Measurements from ENCODE around the gene TMEM187.

The TMEM187 gene

DNA sequence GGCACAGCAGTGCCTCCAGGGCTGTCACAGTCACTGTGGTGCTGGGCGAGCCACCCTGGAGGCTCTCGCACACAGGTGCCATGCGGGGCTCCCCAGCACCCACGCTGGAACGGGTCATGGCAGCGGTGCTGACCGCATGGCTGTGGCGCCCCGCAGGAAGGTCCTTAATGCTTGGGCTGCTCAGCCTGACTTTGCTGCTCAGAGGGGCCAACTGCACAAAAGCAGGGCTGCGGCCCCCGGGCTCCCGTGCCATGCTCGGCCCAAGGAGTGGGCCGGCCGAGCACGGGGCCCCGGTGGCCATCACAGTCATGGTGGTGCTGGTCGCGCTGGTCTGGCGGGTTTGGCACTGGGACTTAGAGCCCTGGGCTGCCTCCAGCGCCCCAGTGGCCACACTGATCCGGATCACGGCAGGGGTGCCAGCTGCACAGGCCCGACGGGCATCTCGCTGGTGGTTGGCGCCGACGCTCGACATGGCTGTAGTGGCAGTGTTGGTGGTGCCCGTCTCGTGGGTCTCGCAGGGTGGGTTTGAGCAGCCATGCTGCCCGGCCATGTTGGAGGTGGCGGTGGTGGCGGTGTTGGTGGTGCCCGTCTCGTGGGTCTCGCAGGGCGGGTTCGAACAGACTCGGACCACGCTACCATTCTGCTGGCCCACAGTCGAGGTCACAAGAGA lies 17.9 kb upstream of the TMEM187 start:
- Histone ChIP-seq H3K4me1 (ENCODE audit: control insufficient read depth in 1 of 2, insufficient read depth in 2 of 2, low read length in 2 of 2) (no peaks in the 10 kb centered on the region), H3K27ac (ENCODE audit: low read depth, low read length) (no peak overlapping the region), H3K4me3 (ENCODE audit: low read depth in 1 of 2, low read length in 2 of 2) (no peak overlapping the region), H3K27me3 (ENCODE audit: control insufficient read depth in 1 of 2, insufficient read depth in 2 of 2, low read length in 2 of 2) (no peaks in the 10 kb centered on the region), H3K9me3 (ENCODE audit: control insufficient read depth in 1 of 2, low read length in 2 of 2) (no peaks in the 10 kb centered on the region), H3K9ac (ENCODE audit: low read depth in 1 of 2, low read length in 2 of 2) (no peak overlapping the region), H3K36me3 (ENCODE audit: control insufficient read depth in 1 of 2, insufficient read depth in 2 of 2, low read length in 2 of 2) (peaks cover 20 to 90% of the 10 kb centered on the region in 2 donors)

DNA sequence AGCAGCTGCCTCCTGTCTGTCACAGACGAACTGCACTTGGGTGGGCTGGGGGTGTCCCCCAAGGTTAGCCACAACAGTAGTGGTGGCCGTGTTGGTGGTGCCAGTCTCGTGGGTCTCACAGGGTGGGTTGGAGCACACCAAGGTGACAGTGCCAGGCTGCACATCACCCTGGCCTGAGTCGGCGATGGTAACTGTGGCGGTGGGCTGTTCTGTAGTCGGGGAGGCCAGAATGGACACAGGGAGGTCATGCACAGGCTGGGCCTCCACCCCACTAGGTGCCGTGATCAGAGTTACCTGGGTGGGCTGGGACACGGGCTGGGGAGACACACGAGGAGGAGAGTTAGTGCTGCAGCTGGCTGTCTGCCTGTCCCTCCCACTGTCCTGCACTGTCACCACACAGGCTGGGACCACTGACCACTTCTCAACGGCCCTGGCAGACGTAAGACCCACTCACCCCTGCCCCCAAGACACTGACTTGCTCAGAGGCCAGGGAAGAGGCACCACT lies 17.3 kb upstream of the TMEM187 start:
- no peaks in the 10 kb centered on the region for H3K27me3 ChIP-seq (ENCODE audit: control insufficient read depth in 1 of 2, insufficient read depth in 2 of 2, low read length in 2 of 2)
- no peak overlapping the region for H3K27ac ChIP-seq (ENCODE audit: low read depth, low read length)
- H3K4me1 ChIP-seq (ENCODE audit: control insufficient read depth in 1 of 2, insufficient read depth in 2 of 2, low read length in 2 of 2) = no peaks in the 10 kb centered on the region
- no peaks in the 10 kb centered on the region for H3K9me3 ChIP-seq (ENCODE audit: control insufficient read depth in 1 of 2, low read length in 2 of 2)
- peaks cover 20 to 91% of the 10 kb centered on the region in 2 donors for H3K36me3 ChIP-seq (ENCODE audit: control insufficient read depth in 1 of 2, insufficient read depth in 2 of 2, low read length in 2 of 2)
- H3K9ac ChIP-seq (ENCODE audit: low read depth in 1 of 2, low read length in 2 of 2) = no peak overlapping the region
- no peak overlapping the region for H3K4me3 ChIP-seq (ENCODE audit: low read depth in 1 of 2, low read length in 2 of 2)

DNA sequence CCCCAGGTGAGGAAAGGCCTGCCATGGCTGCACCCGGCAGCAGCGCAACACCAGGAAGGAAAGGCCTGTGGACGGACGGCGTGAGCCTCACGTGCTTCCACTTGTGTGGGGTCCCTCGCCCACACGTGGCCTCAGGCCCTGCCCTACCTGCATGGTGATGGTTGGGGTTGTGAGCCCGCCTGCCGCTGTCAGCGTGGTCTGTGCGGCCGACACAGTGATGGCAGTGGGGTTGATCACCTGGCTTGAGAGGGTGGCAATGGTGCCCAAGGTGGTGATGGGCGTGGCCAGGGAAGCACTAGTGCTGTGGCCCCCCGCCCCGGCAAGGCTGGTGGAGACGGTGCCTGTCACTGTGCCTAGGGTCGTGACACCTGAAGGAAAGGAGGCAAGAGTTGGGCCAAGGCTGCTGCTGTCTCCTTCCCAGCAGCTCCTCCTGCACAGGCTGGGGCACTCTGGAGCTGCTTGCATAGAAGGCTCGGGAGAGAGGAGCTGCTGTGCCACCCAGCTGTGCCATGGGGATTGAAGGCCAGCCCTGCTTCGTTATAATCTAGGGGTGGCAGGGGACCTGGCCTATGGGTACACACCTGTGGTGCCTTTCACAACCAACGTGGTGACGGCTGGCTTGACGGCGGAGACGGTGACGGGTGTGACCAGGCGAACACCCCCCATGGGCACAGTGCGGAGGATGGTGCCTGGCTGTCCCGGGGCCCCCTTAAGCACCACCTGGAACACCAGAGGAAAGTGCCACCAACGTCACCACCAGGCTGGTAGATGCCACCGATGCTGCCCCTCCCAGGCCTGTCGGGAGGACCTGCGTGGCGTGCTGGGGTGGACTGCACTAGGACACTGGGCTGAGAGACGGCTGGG lies 16.3 kb upstream of the TMEM187 start:
- H3K27ac ChIP-seq (ENCODE audit: low read depth, low read length) = no peak overlapping the region
- no peaks in the 10 kb centered on the region for H3K9me3 ChIP-seq (ENCODE audit: control insufficient read depth in 1 of 2, low read length in 2 of 2)
- no peak overlapping the region for H3K9ac ChIP-seq (ENCODE audit: low read depth in 1 of 2, low read length in 2 of 2)
- no peak overlapping the region for H3K4me3 ChIP-seq (ENCODE audit: low read depth in 1 of 2, low read length in 2 of 2)
- H3K4me1 ChIP-seq (ENCODE audit: control insufficient read depth in 1 of 2, insufficient read depth in 2 of 2, low read length in 2 of 2) = no peaks in the 10 kb centered on the region
- peaks cover 17 to 91% of the 10 kb centered on the region in 2 donors for H3K36me3 ChIP-seq (ENCODE audit: control insufficient read depth in 1 of 2, insufficient read depth in 2 of 2, low read length in 2 of 2)
- no peaks in the 10 kb centered on the region for H3K27me3 ChIP-seq (ENCODE audit: control insufficient read depth in 1 of 2, insufficient read depth in 2 of 2, low read length in 2 of 2)

DNA sequence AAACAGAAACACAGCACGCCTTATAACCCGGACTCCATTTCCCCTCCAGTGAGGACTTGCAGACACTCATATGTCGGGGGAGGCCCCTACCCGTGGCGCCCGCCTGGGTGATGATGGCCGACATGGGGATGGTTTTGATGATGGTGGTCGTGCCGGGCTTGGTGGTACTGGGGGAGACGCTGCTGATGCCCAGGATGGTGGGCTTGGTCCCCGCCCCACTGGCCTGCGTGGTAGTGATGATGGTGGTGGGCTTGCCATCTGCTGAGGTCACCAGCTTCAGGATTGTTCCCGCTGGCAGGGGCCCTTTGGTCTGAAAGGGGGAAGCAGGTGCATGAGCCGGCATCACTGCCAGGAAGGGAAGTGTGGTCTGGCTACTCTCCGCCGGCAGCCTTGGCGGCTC lies 15.3 kb upstream of the TMEM187 start:
- H3K27ac ChIP-seq (ENCODE audit: low read depth, low read length) = no peak overlapping the region
- H3K9me3 ChIP-seq (ENCODE audit: control insufficient read depth in 1 of 2, low read length in 2 of 2) = no peaks in the 10 kb centered on the region
- H3K9ac ChIP-seq (ENCODE audit: low read depth in 1 of 2, low read length in 2 of 2) = no peak overlapping the region
- H3K4me1 ChIP-seq (ENCODE audit: control insufficient read depth in 1 of 2, insufficient read depth in 2 of 2, low read length in 2 of 2) = no peaks in the 10 kb centered on the region
- H3K27me3 ChIP-seq (ENCODE audit: control insufficient read depth in 1 of 2, insufficient read depth in 2 of 2, low read length in 2 of 2) = no peaks in the 10 kb centered on the region
- H3K36me3 ChIP-seq (ENCODE audit: control insufficient read depth in 1 of 2, insufficient read depth in 2 of 2, low read length in 2 of 2) = peaks cover 26 to 92% of the 10 kb centered on the region in 2 donors
- no peak overlapping the region for H3K4me3 ChIP-seq (ENCODE audit: low read depth in 1 of 2, low read length in 2 of 2)

DNA sequence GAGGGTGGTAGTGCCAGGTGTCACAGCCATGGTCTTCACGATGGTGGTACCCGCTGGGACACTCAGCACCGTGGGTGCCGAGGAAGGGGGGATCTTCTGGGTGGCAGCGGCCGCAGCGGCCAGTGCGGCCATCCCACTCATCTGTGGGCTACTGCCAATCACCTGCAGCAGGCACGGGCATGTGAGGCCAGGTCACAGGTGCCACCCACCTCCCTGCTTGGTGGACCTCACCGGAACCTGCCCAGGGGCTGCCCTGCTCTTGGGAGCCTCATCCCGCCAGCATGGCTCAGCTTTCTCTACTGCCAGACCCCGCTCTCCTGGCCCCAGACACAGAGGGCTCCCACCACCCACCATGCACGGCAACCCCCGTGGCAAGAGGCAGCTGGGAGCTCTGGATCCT lies 13.9 kb upstream of the TMEM187 start:
- Histone ChIP-seq H3K27me3 (ENCODE audit: control insufficient read depth in 1 of 2, insufficient read depth in 2 of 2, low read length in 2 of 2) (no peaks in the 10 kb centered on the region), H3K36me3 (ENCODE audit: control insufficient read depth in 1 of 2, insufficient read depth in 2 of 2, low read length in 2 of 2) (peaks cover 40 to 97% of the 10 kb centered on the region in 2 donors), H3K27ac (ENCODE audit: low read depth, low read length) (no peak overlapping the region)

DNA sequence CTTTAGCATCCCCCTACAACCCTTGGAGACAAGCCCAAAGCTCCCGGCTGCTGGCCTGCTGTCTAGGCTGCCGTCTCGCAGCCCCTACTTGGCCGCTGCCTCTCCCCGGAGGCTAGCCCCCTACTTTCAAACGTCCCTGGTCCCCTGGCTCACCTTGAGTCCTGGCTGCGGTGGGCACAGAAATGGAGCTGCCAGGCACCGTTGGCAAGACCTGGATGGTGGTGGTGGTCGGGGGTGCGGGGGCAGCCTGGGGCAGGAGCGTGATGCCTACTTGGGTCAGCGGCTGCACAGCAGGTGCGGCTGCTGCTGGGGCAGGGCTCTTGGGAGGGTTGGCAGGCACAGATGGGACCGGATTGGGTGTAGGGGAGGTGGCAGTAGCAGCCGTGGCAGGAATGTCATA lies 12.9 kb upstream of the TMEM187 start:
- Histone ChIP-seq H3K27ac (ENCODE audit: low read depth, low read length) (no peak overlapping the region), H3K36me3 (ENCODE audit: control insufficient read depth in 1 of 2, insufficient read depth in 2 of 2, low read length in 2 of 2) (peaks cover 40 to 89% of the 10 kb centered on the region in 2 donors), H3K27me3 (ENCODE audit: control insufficient read depth in 1 of 2, insufficient read depth in 2 of 2, low read length in 2 of 2) (no peaks in the 10 kb centered on the region), H3K9ac (ENCODE audit: low read depth in 1 of 2, low read length in 2 of 2) (no peak overlapping the region), H3K4me1 (ENCODE audit: control insufficient read depth in 1 of 2, insufficient read depth in 2 of 2, low read length in 2 of 2) (no peaks in the 10 kb centered on the region), H3K4me3 (ENCODE audit: low read depth in 1 of 2, low read length in 2 of 2) (no peak overlapping the region), H3K9me3 (ENCODE audit: control insufficient read depth in 1 of 2, low read length in 2 of 2) (no peaks in the 10 kb centered on the region)

More for the DNA sequence above, 13.9 kb upstream of the TMEM187 start:
- no peak overlapping the region for H3K4me3 ChIP-seq (ENCODE audit: low read depth in 1 of 2, low read length in 2 of 2)
- no peaks in the 10 kb centered on the region for H3K4me1 ChIP-seq (ENCODE audit: control insufficient read depth in 1 of 2, insufficient read depth in 2 of 2, low read length in 2 of 2)
- H3K9ac ChIP-seq (ENCODE audit: low read depth in 1 of 2, low read length in 2 of 2) = no peak overlapping the region
- H3K9me3 ChIP-seq (ENCODE audit: control insufficient read depth in 1 of 2, low read length in 2 of 2) = no peaks in the 10 kb centered on the region

DNA sequence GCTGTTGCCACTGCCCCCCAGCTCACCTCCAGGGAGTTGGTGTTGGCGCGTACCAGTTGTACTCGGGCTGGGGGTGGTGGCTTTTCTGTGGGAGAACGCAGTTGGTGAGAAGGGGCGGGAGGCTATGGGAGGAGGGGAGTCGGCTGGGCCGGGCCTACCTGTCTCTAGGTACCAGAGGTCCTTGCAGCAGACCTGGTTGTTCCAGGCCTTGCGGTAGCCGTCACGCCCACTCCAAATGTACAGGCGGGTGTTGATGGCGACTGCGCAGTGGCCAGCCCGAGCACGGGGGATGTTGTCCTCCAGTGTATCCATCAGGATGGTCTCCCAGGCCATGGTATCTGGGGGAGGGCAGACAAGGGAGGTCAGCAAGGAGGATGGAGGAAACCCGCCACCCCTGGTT lies 12.5 kb upstream of the TMEM187 start:
- H3K36me3 ChIP-seq (ENCODE audit: control insufficient read depth in 1 of 2, insufficient read depth in 2 of 2, low read length in 2 of 2) = peaks cover 40 to 85% of the 10 kb centered on the region in 2 donors
- no peaks in the 10 kb centered on the region for H3K9me3 ChIP-seq (ENCODE audit: control insufficient read depth in 1 of 2, low read length in 2 of 2)
- no peaks in the 10 kb centered on the region for H3K4me1 ChIP-seq (ENCODE audit: control insufficient read depth in 1 of 2, insufficient read depth in 2 of 2, low read length in 2 of 2)
- H3K27ac ChIP-seq (ENCODE audit: low read depth, low read length) = no peak overlapping the region
- H3K4me3 ChIP-seq (ENCODE audit: low read depth in 1 of 2, low read length in 2 of 2) = no peak overlapping the region
- no peaks in the 10 kb centered on the region for H3K27me3 ChIP-seq (ENCODE audit: control insufficient read depth in 1 of 2, insufficient read depth in 2 of 2, low read length in 2 of 2)
- no peak overlapping the region for H3K9ac ChIP-seq (ENCODE audit: low read depth in 1 of 2, low read length in 2 of 2)

DNA sequence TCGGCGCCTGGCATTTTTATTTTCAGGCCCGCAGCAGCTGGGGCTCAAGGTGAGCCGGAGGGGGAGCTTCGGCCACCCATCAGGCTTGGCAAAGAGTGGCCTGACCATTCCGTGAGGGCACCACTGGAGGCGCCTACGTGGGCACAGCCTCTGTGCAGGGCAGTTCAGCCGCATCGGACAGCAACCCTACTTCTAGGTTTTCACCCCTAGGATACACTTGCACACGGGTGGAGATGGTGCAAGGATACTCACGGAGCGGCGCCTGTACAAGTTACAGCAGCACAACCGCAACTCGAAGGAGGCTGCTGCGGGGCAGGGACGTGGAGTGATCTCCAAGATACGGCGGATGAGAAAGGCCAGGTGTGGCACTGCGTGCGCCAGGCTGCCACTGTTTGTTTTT lies 11.8 kb upstream of the TMEM187 start:
- no peak overlapping the region for H3K27ac ChIP-seq (ENCODE audit: low read depth, low read length)
- no peaks in the 10 kb centered on the region for H3K9me3 ChIP-seq (ENCODE audit: control insufficient read depth in 1 of 2, low read length in 2 of 2)
- H3K27me3 ChIP-seq (ENCODE audit: control insufficient read depth in 1 of 2, insufficient read depth in 2 of 2, low read length in 2 of 2) = no peaks in the 10 kb centered on the region
- peaks cover 40 to 80% of the 10 kb centered on the region in 2 donors for H3K36me3 ChIP-seq (ENCODE audit: control insufficient read depth in 1 of 2, insufficient read depth in 2 of 2, low read length in 2 of 2)
- H3K4me3 ChIP-seq (ENCODE audit: low read depth in 1 of 2, low read length in 2 of 2) = no peak overlapping the region
- no peaks in the 10 kb centered on the region for H3K4me1 ChIP-seq (ENCODE audit: control insufficient read depth in 1 of 2, insufficient read depth in 2 of 2, low read length in 2 of 2)
- H3K9ac ChIP-seq (ENCODE audit: low read depth in 1 of 2, low read length in 2 of 2) = no peak overlapping the region

DNA sequence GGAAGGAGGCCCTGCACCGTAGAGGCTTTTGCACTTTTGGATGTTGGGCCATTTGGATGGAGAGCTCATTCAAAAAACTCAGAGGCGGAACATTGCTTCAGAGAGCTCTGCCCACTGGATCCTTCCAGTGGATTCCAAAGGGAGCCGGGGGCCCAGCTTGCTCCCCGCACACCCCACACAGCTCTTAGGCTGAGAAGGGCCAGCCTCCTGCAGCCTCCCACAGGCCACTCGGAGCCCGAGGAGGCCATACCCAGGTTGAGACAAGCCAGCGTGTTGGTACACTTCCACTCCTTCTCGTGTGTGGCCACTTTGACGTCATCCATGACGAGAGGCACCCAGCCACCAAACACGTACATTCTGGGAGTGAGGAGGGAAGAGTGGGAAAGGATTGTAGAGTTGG lies 11.3 kb upstream of the TMEM187 start:
- no peaks in the 10 kb centered on the region for H3K27me3 ChIP-seq (ENCODE audit: control insufficient read depth in 1 of 2, insufficient read depth in 2 of 2, low read length in 2 of 2)
- no peak overlapping the region for H3K4me3 ChIP-seq (ENCODE audit: low read depth in 1 of 2, low read length in 2 of 2)
- H3K9me3 ChIP-seq (ENCODE audit: control insufficient read depth in 1 of 2, low read length in 2 of 2) = no peaks in the 10 kb centered on the region
- no peak overlapping the region for H3K9ac ChIP-seq (ENCODE audit: low read depth in 1 of 2, low read length in 2 of 2)
- H3K36me3 ChIP-seq (ENCODE audit: control insufficient read depth in 1 of 2, insufficient read depth in 2 of 2, low read length in 2 of 2) = peaks cover 40 to 75% of the 10 kb centered on the region in 2 donors
- H3K4me1 ChIP-seq (ENCODE audit: control insufficient read depth in 1 of 2, insufficient read depth in 2 of 2, low read length in 2 of 2) = peaks cover 2 to 3% of the 10 kb centered on the region in 2 donors
- H3K27ac ChIP-seq (ENCODE audit: low read depth, low read length) = no peak overlapping the region

DNA sequence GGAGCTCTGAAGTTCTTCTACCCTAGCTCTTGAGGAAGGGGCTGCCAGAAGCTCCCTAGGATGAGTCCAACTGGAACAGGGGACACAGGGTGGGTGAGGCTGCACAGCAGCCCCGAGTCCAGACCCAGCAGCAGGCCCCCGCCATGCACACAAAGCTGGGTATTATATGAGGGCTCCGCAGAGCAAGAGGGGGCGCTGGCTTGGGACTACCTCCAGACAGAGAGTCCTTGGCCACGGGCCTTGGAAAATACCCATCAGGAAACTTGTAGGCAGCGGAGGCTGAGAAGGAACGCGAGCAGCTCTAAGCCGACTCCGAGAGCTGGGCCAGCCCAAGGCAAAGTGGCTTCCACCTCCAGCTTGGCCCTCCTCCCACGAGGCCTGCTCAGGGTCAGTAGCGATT lies 9.0 kb upstream of the TMEM187 start:
- Histone ChIP-seq H3K4me1 (ENCODE audit: control insufficient read depth in 1 of 2, insufficient read depth in 2 of 2, low read length in 2 of 2) (peaks cover 23 to 24% of the 10 kb centered on the region in 2 donors), H3K9me3 (ENCODE audit: control insufficient read depth in 1 of 2, low read length in 2 of 2) (no peaks in the 10 kb centered on the region), H3K27ac (ENCODE audit: low read depth, low read length) (no peak overlapping the region), H3K9ac (ENCODE audit: low read depth in 1 of 2, low read length in 2 of 2) (no peak overlapping the region), H3K4me3 (ENCODE audit: low read depth in 1 of 2, low read length in 2 of 2) (no peak overlapping the region), H3K27me3 (ENCODE audit: control insufficient read depth in 1 of 2, insufficient read depth in 2 of 2, low read length in 2 of 2) (no peaks in the 10 kb centered on the region), H3K36me3 (ENCODE audit: control insufficient read depth in 1 of 2, insufficient read depth in 2 of 2, low read length in 2 of 2) (peaks cover 34 to 52% of the 10 kb centered on the region in 2 donors)

Data from duodenal mucosa (tissue), 2 donors.